ENCODE results near the gene MYH6.
A peak's percentile ranks its signal among the peaks of the same experiment; 100 is the strongest.

The MYH6 gene

DNA sequence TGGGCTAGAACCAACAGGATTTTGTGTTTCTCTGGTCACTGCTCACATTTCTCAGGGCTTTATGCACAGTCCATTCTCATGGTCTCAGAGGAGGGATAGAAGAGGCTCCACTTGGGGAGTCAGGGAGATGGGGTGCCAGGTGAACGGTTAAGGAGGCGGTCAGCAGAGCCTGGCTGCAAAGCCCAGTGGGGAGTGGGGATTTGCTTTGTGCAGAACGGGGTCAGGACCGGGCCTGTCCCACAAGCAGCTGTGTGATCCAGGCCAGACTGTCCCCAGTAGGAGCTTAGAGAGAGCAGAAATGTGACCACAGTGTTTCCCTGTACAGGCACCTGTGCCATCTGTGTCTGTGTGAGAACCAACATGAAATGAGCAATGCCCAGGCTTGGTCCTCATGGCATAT lies 27.1 kb downstream of the MYH6 start:
- DNase-seq (ENCODE audit: low read depth, low spot score): no peak
- no peak overlapping the region for H3K27ac ChIP-seq

DNA sequence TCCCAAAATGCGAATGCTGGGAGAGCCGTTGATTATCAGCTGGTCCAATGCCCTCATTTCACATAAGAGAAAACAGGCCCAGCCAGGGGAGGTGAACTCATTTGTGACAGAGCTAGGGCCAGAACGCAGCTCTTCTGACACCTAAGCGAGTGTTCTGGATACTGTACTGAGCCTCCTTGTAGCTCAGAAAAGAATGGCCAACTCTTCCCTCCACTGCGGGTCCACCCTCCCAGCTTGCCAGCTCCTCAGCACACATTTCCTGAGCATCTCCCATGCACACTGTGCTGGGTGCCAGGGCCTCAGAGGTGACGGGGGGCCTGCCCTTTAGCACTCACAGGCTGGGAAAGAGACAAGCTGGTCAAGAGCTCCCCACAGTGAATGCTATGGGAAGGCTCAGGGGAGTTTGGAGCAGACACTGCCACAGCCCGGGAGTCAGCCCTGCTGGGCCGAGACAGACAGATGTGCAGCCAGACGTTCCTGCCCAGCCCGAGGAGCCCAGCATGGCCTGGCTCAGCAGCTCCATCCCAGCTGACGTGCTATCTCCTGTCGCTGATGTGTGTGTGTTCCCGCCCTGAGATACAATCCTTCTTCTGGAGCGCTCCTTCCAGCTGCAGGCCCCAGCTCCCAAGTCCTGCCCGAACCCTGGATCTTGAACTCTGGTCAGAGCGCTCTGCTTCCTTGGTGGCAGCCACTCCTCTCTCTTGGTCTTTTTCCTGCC lies 27.7 kb downstream of the MYH6 start:
- H3K27ac ChIP-seq: no peak overlapping the region
- DNase-seq (ENCODE audit: low read depth, low spot score): no peak

DNA sequence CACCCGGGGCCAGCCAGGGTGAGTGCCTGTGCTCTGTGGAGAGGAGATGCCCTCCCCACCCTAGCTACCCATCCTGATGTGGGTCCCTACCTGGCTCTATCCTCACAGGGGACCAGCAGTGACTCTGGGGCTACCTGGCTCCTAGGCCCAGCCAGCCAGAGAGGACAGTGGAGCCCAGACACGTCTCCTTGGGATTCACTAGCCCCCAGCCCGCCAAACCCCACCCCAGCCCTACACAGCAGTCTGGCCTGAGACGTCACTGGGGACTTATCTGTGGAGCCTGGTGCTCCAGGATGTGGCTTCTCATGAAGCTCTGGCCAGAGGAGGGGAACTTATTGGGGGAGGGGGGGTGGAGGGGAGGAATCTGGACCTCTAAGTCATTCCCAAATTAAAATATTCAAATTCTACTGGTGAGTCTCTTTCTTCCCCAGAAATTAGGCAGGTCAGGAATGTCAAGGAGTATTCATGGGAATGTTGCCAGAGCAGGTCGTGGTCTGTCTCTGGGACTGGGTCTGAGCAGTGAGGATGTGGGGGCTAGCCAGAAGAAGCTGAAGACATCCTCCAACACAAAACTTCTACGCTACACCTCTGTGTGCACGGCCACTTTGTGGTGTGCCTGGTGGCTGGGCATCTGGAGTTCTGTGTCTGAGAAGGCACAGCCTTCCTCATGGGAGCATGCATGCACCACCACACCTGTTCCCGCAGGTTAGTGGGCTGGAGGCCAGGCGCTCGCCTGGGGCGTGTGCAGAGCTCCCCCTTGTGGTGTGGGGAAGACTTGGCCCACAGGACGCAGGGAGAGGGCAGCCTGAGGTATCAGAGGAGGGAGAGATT lies 28.5 kb downstream of the MYH6 start:
- peak; percentile 8 for DNase-seq (ENCODE audit: low read depth, low spot score)

DNA sequence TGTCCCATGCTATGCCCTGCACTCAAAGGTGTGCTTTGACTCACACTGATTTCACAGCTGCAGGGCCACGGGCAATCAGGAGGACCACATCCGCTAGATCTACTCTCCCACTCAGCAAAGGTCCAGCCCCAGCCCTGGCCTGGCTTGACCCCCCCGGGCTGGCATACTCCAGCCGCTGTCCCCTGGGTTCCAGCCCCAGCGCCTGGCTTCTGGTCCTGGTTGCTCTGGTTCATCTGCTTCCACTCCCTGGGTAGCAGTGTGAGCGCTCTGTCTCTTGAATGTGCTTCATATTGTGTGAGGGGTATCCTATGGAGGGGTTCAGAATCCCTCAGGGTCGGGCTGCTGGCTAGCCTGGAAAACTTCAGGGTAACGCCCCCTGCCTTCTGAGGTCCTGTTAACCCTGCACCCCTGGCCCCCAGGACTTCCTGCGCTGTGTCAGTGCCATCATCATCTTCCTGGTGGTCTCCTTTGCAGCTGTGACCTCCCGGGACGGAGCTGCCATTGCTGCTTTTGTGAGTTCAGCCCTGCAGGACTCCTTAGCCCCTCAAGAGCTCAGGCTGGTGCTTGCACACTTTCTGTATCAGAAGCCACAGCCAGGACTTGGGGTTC lies 29.4 kb downstream of the MYH6 start:
- DNase-seq (ENCODE audit: low read depth, low spot score): no peak
- no peak overlapping the region for H3K27ac ChIP-seq

More for the DNA sequence above, 28.5 kb downstream of the MYH6 start:
- H3K27ac ChIP-seq: no peak overlapping the region

DNA sequence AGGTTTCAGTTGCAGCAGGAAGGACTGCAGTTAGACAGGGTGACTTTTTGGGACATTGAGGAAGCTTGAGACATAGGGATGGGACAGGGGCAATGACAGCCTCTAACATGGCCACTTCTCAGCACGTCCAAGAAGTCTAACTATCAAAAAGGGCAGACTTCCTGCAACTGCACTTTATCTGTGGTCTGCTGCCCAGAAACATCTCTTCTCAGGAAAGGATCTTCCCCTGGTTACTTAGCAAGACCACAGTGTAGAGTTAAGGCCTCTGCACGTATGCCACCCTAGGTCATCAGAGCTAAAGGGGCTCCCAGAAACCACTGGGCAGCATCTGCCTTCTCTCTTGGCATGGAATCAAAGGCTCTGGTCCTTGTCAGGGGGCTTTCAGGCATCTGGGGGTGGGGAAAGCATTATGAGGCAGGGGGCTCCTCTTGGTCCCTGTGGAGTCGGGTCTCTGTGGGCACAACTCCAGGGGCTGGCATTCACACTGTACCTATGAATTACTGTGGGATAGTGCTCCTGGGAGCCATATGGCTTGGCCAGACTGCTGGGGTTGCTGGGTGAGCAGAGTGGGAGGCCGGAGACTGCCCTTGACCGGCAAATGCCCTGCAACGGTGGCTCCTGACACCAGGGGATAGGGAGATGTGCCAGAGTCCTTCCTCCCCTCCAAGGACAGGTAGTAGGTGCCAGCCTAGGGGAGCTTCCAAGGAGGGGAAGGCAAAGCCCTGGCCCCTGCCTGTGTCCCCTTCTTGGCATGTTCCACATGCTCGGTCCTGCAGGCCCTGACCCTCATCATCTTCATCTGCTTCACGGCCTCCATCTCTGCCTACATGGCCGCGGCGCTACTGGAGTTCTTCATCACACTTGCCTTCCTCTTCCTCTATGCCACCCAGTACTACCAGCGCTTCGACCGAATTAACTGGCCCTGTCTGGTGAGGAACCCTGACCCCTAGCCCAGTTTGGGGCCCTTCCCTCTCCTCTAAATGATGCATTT lies 30.2 kb downstream of the MYH6 start:
- no peak overlapping the region for H3K27ac ChIP-seq

DNA sequence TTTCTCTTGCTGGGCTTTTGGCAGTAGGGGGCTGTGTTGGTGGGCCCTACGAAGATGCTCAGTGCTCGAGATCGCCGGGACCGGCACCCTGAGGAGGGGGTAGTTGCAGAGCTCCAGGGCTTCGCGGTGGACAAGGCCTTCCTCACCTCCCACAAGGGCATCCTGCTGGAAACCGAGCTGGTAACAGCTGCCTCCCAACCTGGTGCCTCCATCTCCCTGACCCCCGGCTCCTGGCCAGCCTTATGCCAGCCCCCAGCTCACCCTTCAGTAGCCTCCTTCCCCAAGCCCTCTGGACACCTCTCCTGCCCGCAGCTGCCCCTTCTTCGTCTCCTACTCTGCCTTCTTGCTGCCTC lies 30.9 kb downstream of the MYH6 start:
- no peak for DNase-seq (ENCODE audit: low read depth, low spot score)
- H3K27ac ChIP-seq: no peak overlapping the region

More for the DNA sequence above, 30.2 kb downstream of the MYH6 start:
- DNase-seq (ENCODE audit: low read depth, low spot score): no peak

DNA sequence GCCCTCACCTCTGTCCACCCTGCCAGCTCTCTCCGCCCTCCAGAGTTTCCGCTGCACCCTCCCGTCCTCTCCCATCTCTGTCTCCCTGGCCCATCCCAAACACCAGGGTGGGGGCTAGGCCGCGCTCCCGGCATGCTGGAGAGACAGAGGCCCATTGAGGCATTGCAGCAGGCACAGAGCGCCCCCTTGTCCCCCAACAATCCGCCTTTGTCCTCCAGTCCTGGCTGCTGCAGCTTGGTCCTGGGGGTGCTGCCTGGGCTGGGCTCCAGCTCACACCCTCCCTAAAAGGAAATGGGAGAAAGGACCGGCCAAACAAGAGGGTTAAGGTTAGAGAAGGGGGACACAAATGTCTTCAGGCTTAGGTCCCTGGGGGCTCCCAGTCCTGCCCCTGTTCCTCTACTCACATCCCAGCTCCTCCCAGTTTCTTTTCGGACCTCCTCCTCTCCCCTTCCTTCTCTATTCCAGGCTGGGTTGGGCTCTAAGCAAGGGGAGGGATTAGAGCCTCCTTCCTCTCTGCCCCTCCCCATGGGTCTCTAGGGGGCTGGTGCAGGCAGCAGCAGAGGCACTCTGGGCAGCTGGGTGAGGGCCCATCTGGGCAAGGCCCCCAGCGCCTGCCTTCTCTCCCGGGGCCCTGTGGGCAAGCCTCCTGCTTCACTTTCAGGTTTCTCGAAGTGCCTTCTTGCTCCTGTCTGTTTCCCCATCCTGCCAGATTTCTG lies 31.4 kb downstream of the MYH6 start, which contains the start of gene CMTM5:
TSS of gene CMTM5 (plus strand) at position 565 of the 716 bp plus-strand sequence. CDS start 206 bp downstream, outside the sequence.
- H3K27ac ChIP-seq: no peak within 1 kb of the TSS
- DNase-seq (ENCODE audit: low read depth, low spot score): no peak

DNA sequence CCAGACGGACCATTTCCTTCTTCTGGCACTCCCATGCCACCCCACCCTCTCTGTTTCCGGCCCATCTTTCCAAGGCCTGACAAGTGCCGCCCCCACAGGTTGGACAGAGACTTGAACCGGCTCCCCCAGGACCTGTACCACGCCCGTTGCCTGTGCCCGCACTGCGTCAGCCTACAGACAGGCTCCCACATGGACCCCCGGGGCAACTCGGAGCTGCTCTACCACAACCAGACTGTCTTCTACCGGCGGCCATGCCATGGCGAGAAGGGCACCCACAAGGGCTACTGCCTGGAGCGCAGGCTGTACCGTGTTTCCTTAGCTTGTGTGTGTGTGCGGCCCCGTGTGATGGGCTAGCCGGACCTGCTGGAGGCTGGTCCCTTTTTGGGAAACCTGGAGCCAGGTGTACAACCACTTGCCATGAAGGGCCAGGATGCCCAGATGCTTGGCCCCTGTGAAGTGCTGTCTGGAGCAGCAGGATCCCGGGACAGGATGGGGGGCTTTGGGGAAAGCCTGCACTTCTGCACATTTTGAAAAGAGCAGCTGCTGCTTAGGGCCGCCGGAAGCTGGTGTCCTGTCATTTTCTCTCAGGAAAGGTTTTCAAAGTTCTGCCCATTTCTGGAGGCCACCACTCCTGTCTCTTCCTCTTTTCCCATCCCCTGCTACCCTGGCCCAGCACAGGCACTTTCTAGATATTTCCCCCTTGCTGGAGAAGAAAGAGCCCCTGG lies 32.4 kb downstream of the MYH6 start:
- no peak for DNase-seq (ENCODE audit: low read depth, low spot score)
- no peak overlapping the region for H3K27ac ChIP-seq

DNA sequence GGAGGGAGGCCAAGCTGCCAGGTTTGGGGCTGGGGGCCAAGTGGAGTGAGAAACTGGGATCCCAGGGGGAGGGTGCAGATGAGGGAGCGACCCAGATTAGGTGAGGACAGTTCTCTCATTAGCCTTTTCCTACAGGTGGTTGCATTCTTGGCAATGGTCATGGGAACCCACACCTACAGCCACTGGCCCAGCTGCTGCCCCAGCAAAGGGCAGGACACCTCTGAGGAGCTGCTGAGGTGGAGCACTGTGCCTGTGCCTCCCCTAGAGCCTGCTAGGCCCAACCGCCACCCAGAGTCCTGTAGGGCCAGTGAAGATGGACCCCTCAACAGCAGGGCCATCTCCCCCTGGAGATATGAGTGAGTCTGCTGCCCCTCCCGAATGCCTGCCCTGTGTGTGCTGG lies 35.0 kb downstream of the MYH6 start:
- no peak overlapping the region for H3K27ac ChIP-seq
- no peak for DNase-seq (ENCODE audit: low read depth, low spot score)

DNA sequence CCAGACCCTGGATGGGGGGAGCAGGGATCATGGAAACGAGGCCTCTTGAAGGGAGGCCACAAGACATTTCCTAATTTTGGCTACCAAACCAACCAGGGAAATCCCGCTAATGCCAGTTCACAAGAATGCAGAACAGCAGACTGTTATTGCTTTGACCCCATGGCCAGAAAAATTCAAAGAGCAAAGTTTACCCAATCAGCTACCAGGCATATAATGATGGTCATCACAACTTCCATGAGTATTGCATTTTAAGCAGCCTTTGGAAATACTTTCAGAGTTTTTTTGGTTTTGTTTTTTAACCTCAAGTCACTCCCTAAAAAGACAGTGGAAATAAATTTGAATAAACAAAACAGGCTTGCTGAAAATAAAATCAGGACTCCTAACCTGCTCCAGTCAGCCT lies 35.6 kb downstream of the MYH6 start, which contains the start of gene IL25:
TSS of gene IL25 (plus strand) at position 301 of the 400 bp plus-strand sequence.
- no peak for DNase-seq (ENCODE audit: low read depth, low spot score)
- no peak within 1 kb of the TSS for H3K27ac ChIP-seq

DNA sequence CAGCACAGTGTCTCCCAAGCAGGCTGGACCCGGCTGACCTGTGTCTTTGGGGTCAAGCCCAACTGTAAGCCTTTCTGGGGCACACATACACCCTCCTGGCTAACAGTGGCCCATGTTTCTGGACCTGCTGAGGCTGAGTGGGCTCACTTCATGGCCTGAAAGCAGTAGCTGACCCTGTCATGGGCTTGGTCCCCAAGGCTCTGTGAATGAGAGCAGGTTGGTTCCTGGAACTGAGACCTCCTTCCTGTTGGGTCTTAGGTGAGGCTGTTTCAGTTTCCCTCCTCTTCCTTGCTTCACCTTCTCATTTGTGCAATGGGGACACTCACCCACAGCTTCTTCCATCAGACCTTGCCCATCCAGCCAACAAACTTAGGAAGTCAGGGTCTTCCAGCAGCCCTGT lies 36.2 kb downstream of the MYH6 start:
- no peak for DNase-seq (ENCODE audit: low read depth, low spot score)
- no peak overlapping the region for H3K27ac ChIP-seq

DNA sequence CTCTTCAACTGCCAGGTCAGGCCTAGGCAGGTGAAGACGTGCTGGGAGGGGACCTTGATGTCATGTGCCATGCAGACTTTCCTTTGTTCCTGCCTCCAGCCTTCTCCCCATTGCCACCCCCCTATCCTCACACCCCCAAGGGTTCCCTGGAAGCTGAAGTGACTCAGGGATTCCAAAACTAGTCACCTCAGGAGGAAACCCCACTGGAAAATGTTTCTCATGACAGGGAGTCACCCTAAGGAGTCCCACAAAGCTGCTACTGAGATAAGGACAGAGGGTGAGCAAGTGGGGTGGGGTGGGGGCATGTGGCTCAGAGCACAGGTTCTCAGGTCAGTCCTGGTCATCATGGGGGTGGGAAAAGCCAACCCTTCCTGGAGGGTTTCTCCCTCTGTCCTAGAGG lies 37.9 kb downstream of the MYH6 start:
- no peak for DNase-seq (ENCODE audit: low read depth, low spot score)
- H3K27ac ChIP-seq: no peak overlapping the region

DNA sequence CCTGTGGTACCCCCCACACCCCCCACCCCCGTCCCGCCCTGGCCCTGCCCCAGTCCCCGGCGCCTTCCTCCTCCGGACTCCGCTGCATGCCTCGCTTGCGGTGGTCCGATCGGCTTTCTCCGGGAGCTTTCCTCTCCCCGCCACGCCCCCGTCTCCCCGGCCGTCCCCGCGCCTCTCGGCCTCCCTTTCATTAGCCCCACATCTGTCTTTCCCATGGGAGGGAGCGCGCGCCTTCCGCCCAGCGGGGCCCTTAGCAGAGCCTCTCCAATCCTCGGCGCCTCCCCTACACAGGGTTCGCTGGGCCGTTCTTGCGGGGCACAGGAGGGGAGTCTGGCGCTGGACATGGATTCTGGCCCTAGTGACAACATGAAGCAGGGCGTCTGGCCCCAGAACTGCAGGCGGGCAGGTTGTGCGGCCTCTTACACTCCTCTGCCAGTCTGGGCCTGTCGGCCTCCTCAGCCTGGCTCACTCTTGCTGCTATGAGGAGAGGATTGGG lies 41.6 kb downstream of the MYH6 start:
- peak; percentile 22 for DNase-seq (ENCODE audit: low read depth, low spot score)
- peak overlapping the region; percentile 76 for H3K27ac ChIP-seq

DNA sequence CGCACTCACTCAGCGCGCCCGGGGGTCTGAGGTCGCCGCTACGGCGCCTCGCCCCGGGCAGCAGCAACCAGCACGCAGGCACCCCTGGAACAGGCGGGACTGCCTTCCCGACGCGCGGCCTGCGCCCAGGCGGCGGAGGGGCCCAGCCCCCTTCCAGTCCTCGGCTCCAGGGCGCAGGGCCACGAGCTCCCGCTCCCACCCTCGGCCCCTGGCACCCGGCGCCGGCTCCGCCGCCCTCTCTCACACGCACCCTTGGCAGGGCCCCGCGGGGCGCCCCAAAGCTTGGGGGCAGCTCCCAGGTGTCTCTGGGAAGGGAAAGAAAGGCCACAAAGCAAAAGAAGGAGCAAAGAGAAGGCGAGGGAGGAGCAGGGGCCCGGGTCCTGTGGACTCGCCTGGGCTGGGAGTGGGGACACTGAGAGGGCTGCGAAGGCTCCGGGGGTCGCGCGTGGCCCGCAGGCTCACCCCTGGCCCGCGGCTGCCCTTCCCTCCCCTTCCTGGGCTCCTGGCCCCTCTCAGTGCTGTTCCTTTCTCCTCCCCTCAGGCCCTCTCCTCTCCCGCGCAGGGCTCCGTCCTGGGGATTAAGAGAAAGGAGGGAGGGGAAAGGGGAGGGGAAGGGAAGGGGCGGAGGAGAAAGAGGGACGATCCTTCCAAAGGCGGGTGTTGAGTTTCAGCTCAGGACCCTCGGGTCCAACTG lies 42.2 kb downstream of the MYH6 start:
- peak overlapping the region; percentile 76 for H3K27ac ChIP-seq

DNA sequence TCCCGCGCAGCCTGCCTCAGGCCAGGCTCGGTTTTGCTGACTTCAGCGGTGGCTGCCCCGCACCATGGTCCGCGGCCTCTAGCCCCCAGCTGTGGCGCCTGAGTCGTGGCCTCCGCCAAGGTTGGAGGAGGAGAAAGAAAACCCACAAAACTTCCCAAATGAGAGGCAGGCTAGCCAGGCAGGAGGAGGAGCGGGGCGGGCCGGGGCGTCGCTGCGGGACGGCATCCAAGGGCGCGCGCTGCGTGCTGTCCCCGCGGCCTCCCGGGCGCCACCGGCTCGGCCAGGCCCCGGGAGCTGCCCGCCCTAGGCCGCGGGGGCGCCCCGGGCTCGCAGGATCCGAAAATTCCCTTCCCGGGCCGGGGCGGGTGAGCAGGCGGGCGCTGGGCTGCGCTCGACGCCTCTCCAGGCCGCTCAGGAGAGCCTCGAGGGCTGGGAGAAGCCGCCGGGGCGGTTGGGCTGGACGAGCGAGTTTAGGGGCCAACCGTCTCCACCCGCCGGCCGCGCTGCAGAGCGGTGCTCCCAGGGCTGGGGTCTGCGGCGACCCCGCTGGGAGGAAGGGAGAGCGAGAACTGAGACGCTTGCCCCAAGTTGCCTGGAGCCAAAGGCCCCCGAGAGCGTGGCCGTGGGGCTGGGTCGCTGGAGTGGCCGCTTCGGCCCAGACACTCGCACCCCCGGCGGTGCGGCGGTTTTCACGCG lies 42.9 kb downstream of the MYH6 start, which contains the start of gene EFS:
TSS of gene EFS (minus strand) at position 137 of the 696 bp plus-strand sequence. CDS start 147 bp downstream, outside the sequence.
- DNase-seq (ENCODE audit: low read depth, low spot score): no peak

More for the DNA sequence above, 42.2 kb downstream of the MYH6 start:
- DNase-seq (ENCODE audit: low read depth, low spot score): no peak

DNA sequence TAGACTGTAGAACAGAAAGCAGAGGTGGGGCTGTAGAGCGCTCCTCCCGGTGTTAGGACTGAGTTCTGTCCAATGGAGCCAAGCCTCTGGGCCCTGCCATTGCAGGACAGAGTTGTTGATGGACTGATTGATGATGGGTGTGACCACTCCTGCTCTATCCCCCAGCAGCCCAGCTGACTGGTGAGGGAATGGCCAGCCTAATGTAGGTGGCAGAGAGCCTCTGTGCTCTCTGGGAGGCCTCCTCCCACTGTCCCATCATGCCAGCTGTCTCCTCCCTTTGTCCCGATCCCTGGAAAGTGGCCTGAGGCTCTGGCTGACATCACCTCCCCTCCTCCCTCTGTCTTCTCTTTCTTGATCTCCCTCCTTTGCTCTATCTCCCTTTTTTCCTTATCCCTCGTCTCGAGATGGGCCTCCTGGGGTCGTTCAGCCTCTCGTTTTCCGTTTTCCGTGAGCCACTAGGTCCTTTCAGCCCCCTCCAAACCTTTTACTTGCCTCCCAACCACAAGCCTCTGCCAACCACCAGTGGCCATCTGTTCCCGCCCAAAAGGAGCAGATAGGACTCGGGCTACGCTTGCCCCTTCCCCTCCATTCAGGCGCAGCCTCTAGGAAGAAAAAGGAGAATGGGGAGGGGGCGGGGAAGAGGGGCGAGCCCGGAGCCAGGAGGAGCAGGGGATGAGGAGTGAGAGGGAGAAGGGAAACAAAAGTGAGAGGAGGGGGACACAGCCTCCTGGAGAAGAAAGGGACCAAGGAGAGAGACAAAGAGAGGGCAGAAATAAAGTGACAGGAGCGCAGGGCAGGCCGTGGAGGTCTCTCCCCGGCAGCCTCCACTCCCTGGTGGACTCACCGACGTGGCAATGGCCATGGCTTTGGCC lies 43.7 kb downstream of the MYH6 start:
- H3K27ac ChIP-seq: peak overlapping the region; percentile 76
- DNase-seq (ENCODE audit: low read depth, low spot score): no peak

More for the DNA sequence above, 42.9 kb downstream of the MYH6 start, which contains the start of gene EFS:
- peak within 1 kb of the TSS; percentile 76 for H3K27ac ChIP-seq

Measured in epithelial cell of prostate (primary cell).